Eye (tissue), 1 donor: Measurements from ENCODE around the gene IL19.
"Not testable (repeated sequence)": the region's sequence is repeated elsewhere in the genome, so short reads cannot be mapped to it uniquely, and the experiment has no call there.

Source experiments
- DNase-seq: peaks from one replicate; pipeline ENCODE4 v3.0.0-alpha.2; 2015

The IL19 gene

GRCh38 chr1:206778031-206778430 lies 7.5 kb downstream of the IL19 start:
- DNase-seq = no peak

- DNase-seq = not testable (repeated sequence)
Measured at GRCh38 chr1:206778911-206779310, 8.3 kb downstream of the IL19 start.

GRCh38 chr1:206779638-206780037 lies 9.1 kb downstream of the IL19 start:
- no peak for DNase-seq

GRCh38 chr1:206782448-206782847 lies 11.9 kb downstream of the IL19 start:
- no peak for DNase-seq

- no peak for DNase-seq
Measured at GRCh38 chr1:206783506-206783905, 12.9 kb downstream of the IL19 start.

GRCh38 chr1:206784471-206784903 lies 13.9 kb downstream of the IL19 start:
- no peak for DNase-seq

- DNase-seq = no peak
Measured at GRCh38 chr1:206785182-206785765, 14.7 kb downstream of the IL19 start.

GRCh38 chr1:206786212-206786886 lies 15.8 kb downstream of the IL19 start:
- no peak for DNase-seq

- no peak for DNase-seq
Measured at GRCh38 chr1:206787891-206788290, 17.3 kb downstream of the IL19 start.

GRCh38 chr1:206788487-206789050 lies 18.0 kb downstream of the IL19 start:
- DNase-seq = no peak

- DNase-seq = no peak
Measured at GRCh38 chr1:206790502-206791250, 20.1 kb downstream of the IL19 start.

- DNase-seq = no peak
Measured at GRCh38 chr1:206792939-206793607, 22.5 kb downstream of the IL19 start.

GRCh38 chr1:206793620-206794019 lies 23.0 kb downstream of the IL19 start:
- no peak for DNase-seq

GRCh38 chr1:206794294-206794908 lies 23.8 kb downstream of the IL19 start:
- no peak for DNase-seq

- DNase-seq = no peak
Measured at GRCh38 chr1:206796116-206796515, 25.5 kb downstream of the IL19 start.

- DNase-seq = no peak
Measured at GRCh38 chr1:206796981-206797402, 26.4 kb downstream of the IL19 start.

- DNase-seq = no peak
Measured at GRCh38 chr1:206797534-206798383, 27.2 kb downstream of the IL19 start.

GRCh38 chr1:206798384-206798996 lies 27.9 kb downstream of the IL19 start:
- DNase-seq = no peak

- DNase-seq = no peak
Measured at GRCh38 chr1:206799311-206799710, 28.7 kb downstream of the IL19 start.

GRCh38 chr1:206800411-206800810 lies 29.8 kb downstream of the IL19 start:
- DNase-seq = no peak

- no peak for DNase-seq
Measured at GRCh38 chr1:206800891-206801290, 30.3 kb downstream of the IL19 start.
